ENCODE data around the gene SLC29A4.

Gene SLC29A4

GRCh38 chr7:5332579-5332978 lies 49.8 kb downstream of the SLC29A4 start:
- no peak for DNase-seq

GRCh38 chr7:5333121-5334045 lies 50.6 kb downstream of the SLC29A4 start:
- DNase-seq, result no peak

GRCh38 chr7:5334671-5335070 lies 51.9 kb downstream of the SLC29A4 start:
- DNase-seq, result no peak

- DNase-seq, result no peak
Observed at GRCh38 chr7:5337047-5337446, 54.3 kb downstream of the SLC29A4 start.

DNA sequence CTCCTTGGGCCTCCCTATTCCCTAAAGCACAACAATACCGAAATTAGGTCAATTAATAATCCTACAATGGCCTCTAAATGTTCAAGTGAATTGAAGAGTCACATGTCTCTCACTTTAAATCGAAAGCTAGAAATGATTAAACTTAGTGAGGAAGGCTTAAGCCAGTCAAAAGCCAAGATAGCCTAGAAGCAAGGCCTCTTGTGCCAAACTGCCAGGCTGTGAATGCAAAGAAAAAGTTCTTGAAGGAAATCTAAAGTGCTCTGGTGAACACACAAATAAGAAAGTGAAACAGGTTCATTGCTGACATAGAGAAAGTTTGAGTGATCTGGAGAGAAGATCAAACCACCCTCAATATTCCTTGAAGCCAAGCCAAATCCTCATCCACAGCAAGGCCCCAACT lies 57.2 kb downstream of the SLC29A4 start:
- DNase-seq, result no peak

DNA sequence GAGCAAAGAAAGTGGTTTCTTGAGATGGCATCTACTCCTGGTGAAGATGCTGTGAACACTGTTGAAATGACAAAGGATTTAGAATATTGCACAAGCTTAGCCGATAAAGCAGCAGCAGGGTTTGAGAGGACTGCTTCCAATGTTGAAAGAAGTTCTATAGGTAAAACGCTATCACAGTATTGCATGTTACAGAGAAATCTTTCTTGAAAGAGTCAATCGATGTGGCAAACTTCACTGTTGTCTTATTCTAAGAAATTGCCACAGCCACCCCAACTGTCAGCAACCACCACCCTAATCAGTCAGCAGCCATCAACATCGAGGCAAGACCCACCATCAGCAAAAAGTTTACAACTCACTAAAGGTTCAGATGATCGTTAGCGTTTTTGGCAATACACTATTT lies 59.9 kb downstream of the SLC29A4 start:
- no peak for DNase-seq

DNA sequence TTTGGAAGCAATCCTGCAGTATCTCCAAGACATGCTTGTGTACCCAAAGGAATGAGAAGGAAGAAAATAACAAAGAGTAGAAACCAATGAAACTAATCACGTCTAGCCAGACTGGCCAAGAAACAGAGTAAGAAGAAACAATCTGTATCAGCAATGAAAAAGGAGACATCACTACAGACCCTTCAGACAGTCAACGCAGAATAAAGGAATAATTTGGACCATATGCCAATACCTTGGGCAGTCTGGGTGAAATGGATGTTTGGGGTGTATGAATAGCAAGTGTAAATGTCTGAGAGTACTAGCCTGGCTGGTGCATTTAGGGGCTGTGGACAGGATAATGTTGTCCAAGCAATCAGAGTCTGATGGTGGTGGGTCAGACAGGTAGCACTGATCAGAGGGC lies 61.1 kb downstream of the SLC29A4 start:
- no peak for DNase-seq

- no peak for DNase-seq
Observed at GRCh38 chr7:5344342-5344741, 61.6 kb downstream of the SLC29A4 start.

DNA sequence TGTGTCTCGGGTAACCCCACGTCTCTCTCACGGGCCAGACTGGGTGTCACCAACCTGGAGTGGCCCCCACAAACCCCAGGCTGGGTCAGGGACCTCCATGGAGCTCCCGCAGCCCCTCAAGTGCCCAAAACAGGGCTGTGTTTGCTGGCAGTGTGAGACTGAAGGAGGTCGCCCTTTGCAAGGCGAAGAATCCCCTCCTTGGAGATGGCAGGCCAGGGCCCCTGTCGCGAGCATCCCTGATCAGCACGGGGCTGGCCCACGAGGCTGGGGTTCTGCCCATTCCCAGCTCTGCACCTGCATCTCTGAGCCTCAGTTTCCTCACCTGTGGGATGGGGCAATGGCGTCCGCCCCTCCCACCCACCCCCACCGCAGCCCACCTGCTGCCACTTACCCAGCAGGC lies 62.4 kb downstream of the SLC29A4 start:
- DNase-seq, result no peak

DNA sequence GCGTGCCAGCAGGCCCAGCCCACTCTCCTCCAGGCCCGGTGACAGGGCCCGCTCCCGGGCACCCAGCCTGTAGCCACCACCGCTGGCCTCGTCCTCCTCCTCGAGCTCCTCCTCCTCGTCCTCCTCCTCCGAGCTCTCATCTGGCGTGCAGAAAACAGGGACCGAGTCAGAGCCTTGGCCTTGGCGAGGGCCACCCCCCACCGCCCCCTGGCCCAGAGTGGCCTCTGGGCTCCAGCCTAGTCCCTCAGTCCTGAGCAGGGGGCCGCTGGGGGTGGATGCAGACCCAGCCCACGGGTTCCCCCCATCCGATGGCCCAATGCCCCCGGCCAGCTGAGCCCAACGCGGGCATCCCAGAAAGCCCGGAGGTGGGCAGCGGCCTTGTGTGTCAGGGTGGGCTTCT lies 62.9 kb downstream of the SLC29A4 start:
- no peak for DNase-seq

- DNase-seq, result no peak
Observed at GRCh38 chr7:5348134-5349004, 65.6 kb downstream of the SLC29A4 start.

- DNase-seq, result no peak
Observed at GRCh38 chr7:5349005-5349380, 66.2 kb downstream of the SLC29A4 start.

GRCh38 chr7:5349437-5350173 lies 66.9 kb downstream of the SLC29A4 start:
- DNase-seq, result no peak

- no peak for DNase-seq
Observed at GRCh38 chr7:5350174-5350463, 67.4 kb downstream of the SLC29A4 start.

GRCh38 chr7:5350600-5351385 lies 68.0 kb downstream of the SLC29A4 start:
- no peak for DNase-seq

DNA sequence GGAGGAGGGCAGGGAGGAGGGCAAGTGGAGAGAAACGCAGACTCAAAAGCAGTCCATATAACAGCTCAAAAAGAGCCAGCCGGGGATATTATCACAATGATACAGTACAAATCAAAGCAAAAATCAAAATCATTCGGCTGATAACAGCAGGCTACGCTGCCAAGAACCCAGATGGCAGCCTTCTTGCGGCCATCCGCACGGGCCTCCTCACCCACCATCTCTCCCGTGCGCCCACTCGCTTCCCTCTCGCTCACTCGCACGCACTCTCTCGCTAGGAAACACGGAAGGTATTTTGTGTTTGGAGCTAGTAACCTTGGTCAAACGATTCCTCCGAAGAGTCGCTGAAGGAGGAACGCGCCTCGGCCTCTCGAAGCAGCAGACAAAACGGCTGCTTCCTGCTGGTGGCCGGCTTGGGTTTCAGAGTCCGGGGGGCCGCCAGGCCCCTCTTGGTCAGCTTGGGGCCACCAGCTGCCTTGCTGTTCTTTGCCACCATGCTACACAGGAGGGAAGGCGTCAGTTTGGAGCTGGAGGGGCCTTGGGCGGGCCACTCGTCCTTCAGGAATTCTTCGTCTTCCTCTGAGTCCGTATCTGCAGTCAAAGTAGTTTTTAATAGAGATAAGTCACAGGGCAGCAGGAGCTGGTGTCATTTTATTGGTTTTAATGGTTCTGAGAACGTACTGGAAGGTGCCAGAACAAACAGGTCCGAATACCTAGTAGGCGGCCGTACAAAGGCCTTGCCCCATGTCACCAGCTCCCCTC lies 68.9 kb downstream of the SLC29A4 start:
- no peak for DNase-seq

GRCh38 chr7:5352440-5353010 lies 69.8 kb downstream of the SLC29A4 start:
- DNase-seq, result no peak

GRCh38 chr7:5354460-5355232 lies 71.9 kb downstream of the SLC29A4 start:
- DNase-seq, result no peak
